Loucy (cell line): ENCODE results near the gene RCAN3.

Source experiments
- EZH2phosphoT487 ChIP-seq: fragments of 200-600 bp; IDR thresholded peaks from 2 replicates; pipeline ENCODE4 v1.6.1; 2018; ENCODE audit warnings: antibody characterized with exemption, mild to moderate bottlenecking, moderate library complexity, borderline replicate concordance
- TF ChIP-seq, protein P1 (sequence below): fragments of 200-600 bp; sonication (generic); conservative IDR thresholded peaks from 2 replicates; pipeline ENCODE4 v1.5.1; 2014; ENCODE audit warnings: mild to moderate bottlenecking, antibody characterized with exemption, low read length

DNA sequence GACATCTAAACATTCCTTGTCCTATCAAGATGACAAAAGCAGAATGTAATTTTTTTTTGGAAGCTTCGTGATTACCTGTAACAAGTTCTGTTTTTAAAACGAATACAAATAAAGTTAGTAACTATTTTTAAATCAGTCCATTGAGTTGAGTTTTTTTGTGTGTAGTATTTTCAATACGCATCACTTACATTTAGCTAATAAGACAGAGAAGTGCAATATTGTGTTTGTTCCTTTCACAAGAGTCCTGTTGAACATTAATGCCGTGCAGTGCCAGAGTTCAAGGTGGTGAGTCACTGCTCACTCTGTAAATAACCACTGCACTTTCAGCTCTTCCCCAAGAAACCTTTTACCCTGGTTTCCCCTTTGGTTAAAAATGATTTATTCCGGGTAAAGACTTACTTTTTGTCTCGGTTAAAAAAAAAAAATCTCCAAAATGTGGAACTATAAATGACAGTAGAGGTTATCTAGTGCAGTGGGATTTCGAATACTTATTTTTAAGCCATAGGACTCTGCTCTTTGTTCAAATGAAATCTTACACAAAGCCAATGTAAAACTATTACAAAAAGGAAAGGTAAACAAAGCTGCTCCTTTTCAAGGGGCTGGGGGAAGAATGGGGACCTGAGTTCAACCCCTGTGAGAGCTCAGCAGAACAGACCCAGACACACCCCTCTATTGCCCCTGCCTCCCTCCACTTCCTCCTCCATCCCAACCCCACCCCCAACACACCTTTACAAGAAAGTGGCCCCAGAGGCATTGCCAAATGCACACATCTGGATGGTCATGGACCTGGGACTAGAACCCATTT is 38.5 kb downstream of the RCAN3 start:
- TF ChIP-seq, protein P1, sequence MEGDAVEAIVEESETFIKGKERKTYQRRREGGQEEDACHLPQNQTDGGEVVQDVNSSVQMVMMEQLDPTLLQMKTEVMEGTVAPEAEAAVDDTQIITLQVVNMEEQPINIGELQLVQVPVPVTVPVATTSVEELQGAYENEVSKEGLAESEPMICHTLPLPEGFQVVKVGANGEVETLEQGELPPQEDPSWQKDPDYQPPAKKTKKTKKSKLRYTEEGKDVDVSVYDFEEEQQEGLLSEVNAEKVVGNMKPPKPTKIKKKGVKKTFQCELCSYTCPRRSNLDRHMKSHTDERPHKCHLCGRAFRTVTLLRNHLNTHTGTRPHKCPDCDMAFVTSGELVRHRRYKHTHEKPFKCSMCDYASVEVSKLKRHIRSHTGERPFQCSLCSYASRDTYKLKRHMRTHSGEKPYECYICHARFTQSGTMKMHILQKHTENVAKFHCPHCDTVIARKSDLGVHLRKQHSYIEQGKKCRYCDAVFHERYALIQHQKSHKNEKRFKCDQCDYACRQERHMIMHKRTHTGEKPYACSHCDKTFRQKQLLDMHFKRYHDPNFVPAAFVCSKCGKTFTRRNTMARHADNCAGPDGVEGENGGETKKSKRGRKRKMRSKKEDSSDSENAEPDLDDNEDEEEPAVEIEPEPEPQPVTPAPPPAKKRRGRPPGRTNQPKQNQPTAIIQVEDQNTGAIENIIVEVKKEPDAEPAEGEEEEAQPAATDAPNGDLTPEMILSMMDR, result no peak
- no peak for TF ChIP-seq EZH2phosphoT487
